HEK293 (cell line): ENCODE results near the gene MYO18B.

Source experiments
- CTCF ChIA-PET: fragments of 350-600 bp; formaldehyde crosslinking; extraction: SDS; loops from one replicate; lab custom pipeline; 2021; ENCODE audit warnings: antibody characterized with exemption; lab: Yijun Ruan, JAX
- POLR2A ChIA-PET: fragments of 300-600 bp; formaldehyde crosslinking; extraction: SDS; loops from one replicate; lab custom pipeline; 2020; ENCODE audit warnings: antibody characterized with exemption, inconsistent platforms; lab: Yijun Ruan, JAX
- H3K27ac ChIP-seq: fragments of 200-500 bp; sonication (Bioruptor generic); 2 replicates; pipeline ENCODE4 v1.5.1; 2014; ENCODE audit warnings: low read depth, low read length, control low read depth, inconsistent platforms; ENCODE audit errors: extremely low read depth
- H3K36me3 ChIP-seq, 2 experiments: fragments of 200-500 bp in 1 of 2; sonication (Bioruptor generic) in 1 of 2; 1 replicate in 1 of 2; 2 replicates in 1 of 2; pipeline ENCODE4 v1.5.1; 2014 to 2017; ENCODE audit warnings: inconsistent platforms in 2 of 2, low read length in 2 of 2; ENCODE audit not compliant: control insufficient read depth in 2 of 2, insufficient read depth in 1 of 2
- H3K4me1 ChIP-seq: fragments of 200-500 bp; sonication (Bioruptor generic); 2 replicates; pipeline ENCODE4 v1.5.1; 2014; ENCODE audit warnings: mild to moderate bottlenecking, low read length, inconsistent platforms; ENCODE audit not compliant: control insufficient read depth, insufficient read depth
- H3K4me3 ChIP-seq: 2 replicates; pipeline ENCODE4 v1.5.1; 2011; ENCODE audit warnings: low read depth, mild to moderate bottlenecking, control low read depth, low read length, moderate library complexity
- H3K9me3 ChIP-seq: fragments of 200-500 bp; sonication (Bioruptor generic); 2 replicates; pipeline ENCODE4 v1.5.1; 2014; ENCODE audit warnings: low read depth, low read length, inconsistent platforms; ENCODE audit not compliant: control insufficient read depth, insufficient read depth
- EGR2 ChIP-seq: fragments of 450-650 bp; formaldehyde crosslinking; IDR thresholded peaks from 2 replicates; pipeline ENCODE4 v1.5.1; 2016; ENCODE audit warnings: low read depth, missing biosample characterization, missing genetic modification characterization
- FEZF1 ChIP-seq: fragments of 450-650 bp; formaldehyde crosslinking; IDR thresholded peaks from 2 replicates; pipeline ENCODE4 v1.5.1; 2016; ENCODE audit warnings: missing biosample characterization, missing genetic modification characterization
- GFI1B ChIP-seq: fragments of 450-650 bp; formaldehyde crosslinking; IDR thresholded peaks from 2 replicates; pipeline ENCODE4 v1.5.1; 2016; ENCODE audit warnings: missing biosample characterization, missing genetic modification characterization
- HIC1 ChIP-seq: fragments of 450-650 bp; formaldehyde crosslinking; IDR thresholded peaks from 2 replicates; pipeline ENCODE4 v1.5.1; 2016; ENCODE audit warnings: missing biosample characterization, missing genetic modification characterization
- PATZ1 ChIP-seq: fragments of 450-650 bp; formaldehyde crosslinking; IDR thresholded peaks from 2 replicates; pipeline ENCODE4 v1.5.1; 2016; ENCODE audit warnings: missing biosample characterization, missing genetic modification characterization
- PRDM1 ChIP-seq: fragments of 450-650 bp; formaldehyde crosslinking; IDR thresholded peaks from 2 replicates; pipeline ENCODE4; 2016; ENCODE audit warnings: missing biosample characterization, missing genetic modification characterization
- SCRT2 ChIP-seq: fragments of 450-650 bp; formaldehyde crosslinking; IDR thresholded peaks from 2 replicates; pipeline ENCODE4 v1.5.1; 2016; ENCODE audit warnings: missing biosample characterization, missing genetic modification characterization
- ZFP69B ChIP-seq: fragments of 450-650 bp; formaldehyde crosslinking; IDR thresholded peaks from 2 replicates; pipeline ENCODE4 v1.5.1; 2016; ENCODE audit warnings: missing biosample characterization, missing genetic modification characterization
- ZNF18 ChIP-seq: fragments of 450-650 bp; formaldehyde crosslinking; IDR thresholded peaks from 2 replicates; pipeline ENCODE4 v1.5.1; 2016; ENCODE audit warnings: missing biosample characterization, missing genetic modification characterization
- ZNF248 ChIP-seq: fragments of 450-650 bp; formaldehyde crosslinking; IDR thresholded peaks from 2 replicates; pipeline ENCODE4 v1.5.1; 2017; ENCODE audit warnings: missing biosample characterization, missing genetic modification characterization
- ZNF26 ChIP-seq: fragments of 450-650 bp; formaldehyde crosslinking; IDR thresholded peaks from 2 replicates; pipeline ENCODE4 v1.5.1; 2016; ENCODE audit warnings: missing biosample characterization, missing genetic modification characterization
- ZNF292 ChIP-seq: fragments of 450-650 bp; formaldehyde crosslinking; IDR thresholded peaks from 2 replicates; pipeline ENCODE4 v1.5.1; 2016; ENCODE audit warnings: low read depth, missing biosample characterization, missing genetic modification characterization, borderline replicate concordance
- ZNF544 ChIP-seq: fragments of 450-650 bp; formaldehyde crosslinking; IDR thresholded peaks from 2 replicates; pipeline ENCODE4 v1.5.0; 2017; ENCODE audit warnings: missing biosample characterization, missing genetic modification characterization
- ZNF549 ChIP-seq: fragments of 450-650 bp; IDR thresholded peaks from 2 replicates; pipeline ENCODE4 v1.5.1; 2018; ENCODE audit warnings: missing biosample characterization, missing genetic modification characterization, mild to moderate bottlenecking, inconsistent platforms, moderate library complexity
- ZNF560 ChIP-seq: fragments of 450-650 bp; formaldehyde crosslinking; IDR thresholded peaks from 2 replicates; pipeline ENCODE4 v1.5.1; 2017; ENCODE audit warnings: missing biosample characterization, missing genetic modification characterization, borderline replicate concordance
- ZNF596 ChIP-seq: fragments of 450-650 bp; IDR thresholded peaks from 2 replicates; pipeline ENCODE4 v1.5.0; 2018; ENCODE audit warnings: missing biosample characterization, mild to moderate bottlenecking, missing genetic modification characterization, moderate library complexity
- ZNF621 ChIP-seq: fragments of 450-650 bp; formaldehyde crosslinking; IDR thresholded peaks from 2 replicates; pipeline ENCODE4 v1.5.1; 2017; ENCODE audit warnings: missing biosample characterization, missing genetic modification characterization
- ZNF626 ChIP-seq: fragments of 450-650 bp; sonication (Bioruptor Pico); formaldehyde crosslinking; IDR thresholded peaks from 2 replicates; pipeline ENCODE4 v1.5.1; 2018; ENCODE audit warnings: missing biosample characterization, missing genetic modification characterization, inconsistent platforms
- ZNF785 ChIP-seq: fragments of 450-650 bp; formaldehyde crosslinking; IDR thresholded peaks from 2 replicates; pipeline ENCODE4 v1.5.1; 2016; ENCODE audit warnings: missing biosample characterization, missing genetic modification characterization
- ZXDB ChIP-seq: fragments of 450-650 bp; formaldehyde crosslinking; IDR thresholded peaks from 2 replicates; pipeline ENCODE4 v1.5.1; 2016; ENCODE audit warnings: missing biosample characterization, missing genetic modification characterization

The MYO18B gene

GRCh38 chr22:25750569-25751173, 8.7 kb downstream of the MYO18B start:
- Histone ChIP-seq H3K36me3 (no peaks in the 10 kb centered on the region), H3K27ac (no peak overlapping the region), H3K4me3 (no peak overlapping the region), H3K4me1 (no peaks in the 10 kb centered on the region), H3K9me3 (no peaks in the 10 kb centered on the region)
- CTCF ChIA-PET = interaction anchor here (0.7 kb wide), 1 partner anchor 388 kb away, joined by 3 read pairs; no protein-coding TSS in a partner anchor
- POLR2A ChIA-PET = interaction anchor here (0.7 kb wide), 1 partner anchor 236 kb away, joined by 3 read pairs; no protein-coding TSS in a partner anchor
- TF ChIP-seq ZNF292 (tag by site-specific recombination) = no peak
- TF ChIP-seq EGR2 (tag by site-specific recombination) = no peak
- TF ChIP-seq ZNF549 (tag by site-specific recombination) = no peak
- no peak for TF ChIP-seq FEZF1 (tag by site-specific recombination)
- TF ChIP-seq ZNF621 (tag by site-specific recombination) = no peak
- TF ChIP-seq ZNF26 = no peak
- no peak for TF ChIP-seq PATZ1 (tag by site-specific recombination)
- no peak for TF ChIP-seq HIC1
- no peak for TF ChIP-seq ZNF560 (tag by site-specific recombination)
- TF ChIP-seq ZNF18 (tag by site-specific recombination) = no peak
- no peak for TF ChIP-seq ZNF248
- no peak for TF ChIP-seq ZNF544 (tag by site-specific recombination)
- TF ChIP-seq SCRT2 (tag by site-specific recombination) = no peak
- TF ChIP-seq ZNF785 (tag by site-specific recombination) = no peak
- no peak for TF ChIP-seq PRDM1
- no peak for TF ChIP-seq GFI1B (tag by site-specific recombination)
- no peak for TF ChIP-seq ZNF626
- TF ChIP-seq ZFP69B (tag by site-specific recombination) = no peak
- TF ChIP-seq ZNF596 (tag by site-specific recombination) = no peak

- POLR2A ChIA-PET = no interaction called here
Observed at GRCh38 chr22:25751174-25751581, 9.2 kb downstream of the MYO18B start.

More at GRCh38 chr22:25751174-25751581, 9.2 kb downstream of the MYO18B start:
- CTCF ChIA-PET = interaction anchor here (0.6 kb wide), 2 partner anchors 22 to 26 kb away, joined by 4 read pairs; no protein-coding TSS in a partner anchor
- no peaks in the 10 kb centered on the region for H3K4me1 ChIP-seq
- no peak overlapping the region for H3K4me3 ChIP-seq
- no peak for TF ChIP-seq ZXDB (tag by site-specific recombination)
- no peaks in the 10 kb centered on the region for H3K9me3 ChIP-seq
- H3K27ac ChIP-seq = no peak overlapping the region
- no peaks in the 10 kb centered on the region for H3K36me3 ChIP-seq
